HUES64 (cell line): ENCODE measurements around the gene EPHB2.
"Not testable (repeated sequence)": the region's sequence is repeated elsewhere in the genome, so short reads cannot be mapped to it uniquely, and the experiment has no call there.

Experiments
- H3K27ac ChIP-seq: 2 replicates; pipeline ENCODE4 v1.7.0; 2013; ENCODE audit warnings: low read depth, low read length, inconsistent platforms
- H3K27me3 ChIP-seq: 2 replicates; pipeline ENCODE4 v1.6.1; 2013; ENCODE audit warnings: mild to moderate bottlenecking, low read length; ENCODE audit not compliant: insufficient read depth
- H3K36me3 ChIP-seq: 2 replicates; pipeline ENCODE4 v1.6.1; 2013; ENCODE audit warnings: mild to moderate bottlenecking, low read length; ENCODE audit not compliant: insufficient read depth
- H3K4me1 ChIP-seq: 2 replicates; pipeline ENCODE4 v1.6.1; 2013; ENCODE audit warnings: mild to moderate bottlenecking, low read length, moderate library complexity; ENCODE audit not compliant: insufficient read depth
- H3K4me3 ChIP-seq: 2 replicates; pipeline ENCODE4 v1.5.1; 2013; ENCODE audit warnings: mild to moderate bottlenecking, low read length, moderate library complexity
- H3K9ac ChIP-seq: 2 replicates; pipeline ENCODE4 v1.6.1; 2013; ENCODE audit warnings: mild to moderate bottlenecking, low read depth, low read length
- H3K9me3 ChIP-seq: 2 replicates; pipeline ENCODE4 v1.6.1; 2013; ENCODE audit warnings: low read depth, low read length; ENCODE audit not compliant: insufficient read depth
- WGBS: fragments of 150-250, 120-280 bp; methylation state at CpG from one replicate; pipeline ENCODE4 v1.1.7; 2013; ENCODE audit warnings: missing lambda C conversion rate; 5-methylcytosine and 5-hydroxymethylcytosine counted together

EPHB2 gene

GRCh38 chr1:22691031-22691753 is 19.4 kb upstream of the EPHB2 start:
- 82% methylated on average over 13 of the region's 13 CpGs for WGBS
- H3K9me3 ChIP-seq, result no peaks in the 10 kb centered on the region
- no peak overlapping the region for H3K27ac ChIP-seq
- H3K9ac ChIP-seq, result no peak overlapping the region
- H3K36me3 ChIP-seq, result no peaks in the 10 kb centered on the region
- no peak overlapping the region for H3K4me3 ChIP-seq
- H3K27me3 ChIP-seq, result no peaks in the 10 kb centered on the region
- no peaks in the 10 kb centered on the region for H3K4me1 ChIP-seq

GRCh38 chr1:22694172-22694571 is 16.5 kb upstream of the EPHB2 start:
- 94% methylated on average over 5 of the region's 5 CpGs for WGBS
- no peaks in the 10 kb centered on the region for H3K36me3 ChIP-seq

GRCh38 chr1:22696610-22697009 is 14.0 kb upstream of the EPHB2 start:
- no peak overlapping the region for H3K4me3 ChIP-seq
- H3K27ac ChIP-seq, result no peak overlapping the region
- H3K27me3 ChIP-seq, result no peaks in the 10 kb centered on the region

More at GRCh38 chr1:22694172-22694571, 16.5 kb upstream of the EPHB2 start:
- Histone ChIP-seq H3K9me3 (no peaks in the 10 kb centered on the region), H3K27ac (no peak overlapping the region), H3K9ac (no peak overlapping the region), H3K27me3 (no peaks in the 10 kb centered on the region), H3K4me3 (no peak overlapping the region), H3K4me1 (no peaks in the 10 kb centered on the region)

GRCh38 chr1:22697980-22698379 is 12.7 kb upstream of the EPHB2 start:
- H3K27ac ChIP-seq, result no peak overlapping the region
- no peaks in the 10 kb centered on the region for H3K27me3 ChIP-seq
- H3K9me3 ChIP-seq, result no peaks in the 10 kb centered on the region
- 95% methylated on average over 5 of the region's 5 CpGs for WGBS
- no peaks in the 10 kb centered on the region for H3K36me3 ChIP-seq
- H3K4me1 ChIP-seq, result no peaks in the 10 kb centered on the region
- H3K9ac ChIP-seq, result no peak overlapping the region
- no peak overlapping the region for H3K4me3 ChIP-seq

More at GRCh38 chr1:22696610-22697009, 14.0 kb upstream of the EPHB2 start:
- no peak overlapping the region for H3K9ac ChIP-seq
- WGBS, result 91% methylated on average over 3 of the region's 3 CpGs
- H3K9me3 ChIP-seq, result no peaks in the 10 kb centered on the region
- H3K36me3 ChIP-seq, result no peaks in the 10 kb centered on the region
- no peaks in the 10 kb centered on the region for H3K4me1 ChIP-seq

GRCh38 chr1:22699681-22700520 is 10.7 kb upstream of the EPHB2 start:
- no peaks in the 10 kb centered on the region for H3K4me1 ChIP-seq
- H3K9me3 ChIP-seq, result no peaks in the 10 kb centered on the region
- no peak overlapping the region for H3K9ac ChIP-seq
- no peaks in the 10 kb centered on the region for H3K36me3 ChIP-seq
- WGBS, result 85% methylated on average over 8 of the region's 14 CpGs
- H3K27me3 ChIP-seq, result no peaks in the 10 kb centered on the region
- no peak overlapping the region for H3K4me3 ChIP-seq
- H3K27ac ChIP-seq, result no peak overlapping the region

- Histone ChIP-seq H3K4me3 (no peak overlapping the region), H3K4me1 (no peaks in the 10 kb centered on the region), H3K36me3 (no peaks in the 10 kb centered on the region), H3K9me3 (no peaks in the 10 kb centered on the region), H3K27ac (no peak overlapping the region), H3K27me3 (no peaks in the 10 kb centered on the region), H3K9ac (no peak overlapping the region)
- WGBS, result 87% methylated on average over 12 of the region's 12 CpGs
These were observed 8.1 kb upstream of the EPHB2 start for GRCh38 chr1:22702296-22703085.

GRCh38 chr1:22704440-22705067 is 6.1 kb upstream of the EPHB2 start:
- Histone ChIP-seq H3K9me3 (no peaks in the 10 kb centered on the region), H3K4me3 (no peak overlapping the region), H3K9ac (no peak overlapping the region), H3K27ac (no peak overlapping the region), H3K27me3 (peaks cover 3% of the 10 kb centered on the region), H3K4me1 (no peaks in the 10 kb centered on the region), H3K36me3 (no peaks in the 10 kb centered on the region)
- 38% methylated on average over 2 of the region's 2 CpGs for WGBS

- Histone ChIP-seq H3K4me1 (no peaks in the 10 kb centered on the region), H3K27ac (no peak overlapping the region), H3K9me3 (no peaks in the 10 kb centered on the region), H3K27me3 (peaks cover 9% of the 10 kb centered on the region), H3K4me3 (no peak overlapping the region), H3K9ac (no peak overlapping the region), H3K36me3 (no peaks in the 10 kb centered on the region)
These were observed 5.1 kb upstream of the EPHB2 start for GRCh38 chr1:22705586-22705985.

GRCh38 chr1:22706100-22706499 is 4.5 kb upstream of the EPHB2 start:
- H3K27ac ChIP-seq, H3K4me3 ChIP-seq, H3K9me3 ChIP-seq, H3K36me3 ChIP-seq, H3K9ac ChIP-seq, H3K4me1 ChIP-seq, H3K27me3 ChIP-seq: not testable (repeated sequence)
- 91% methylated on average over 4 of the region's 4 CpGs for WGBS

- Histone ChIP-seq H3K4me1 (no peaks in the 10 kb centered on the region), H3K36me3 (no peaks in the 10 kb centered on the region), H3K27me3 (peaks cover 26% of the 10 kb centered on the region), H3K9ac (no peak overlapping the region), H3K9me3 (no peaks in the 10 kb centered on the region), H3K27ac (no peak overlapping the region), H3K4me3 (no peak overlapping the region)
These were observed 1.9 kb upstream of the EPHB2 start for GRCh38 chr1:22708777-22709176.

GRCh38 chr1:22709227-22709626 is 1.4 kb upstream of the EPHB2 start:
- Histone ChIP-seq H3K9me3 (no peaks in the 10 kb centered on the region), H3K4me1 (no peaks in the 10 kb centered on the region), H3K27ac (no peak overlapping the region), H3K4me3 (no peak overlapping the region), H3K27me3 (peaks cover 26% of the 10 kb centered on the region), H3K36me3 (no peaks in the 10 kb centered on the region), H3K9ac (no peak overlapping the region)
- WGBS, result 36% methylated on average over 1 of the region's 3 CpGs
